ENCODE results near the gene FAT4. TPM values are rescaled to one million over a fixed set of nuclear protein-coding genes. Genes with fewer than 3 reads are reported as not detected.

FAT4 gene
- total and polyA plus RNA-seq, 9 of the 15 experiments (the other 6 are each of a cell fraction or from before 2014, with no cell fraction given), result 0.01 TPM; not detected in 8

- ChIA-PET CTCF (ENCODE audit: low intra/inter-chr PET ratio) (no interaction called here), POLR2A (no interaction called here)
- Histone ChIP-seq H3K9me1 (ENCODE audit: control insufficient read depth, insufficient read depth, low read length) (no peaks in the 10 kb centered on the region), H2AFZ (ENCODE audit: low read depth, low read length) (no peak overlapping the region), H3K4me1 (replicated peaks in 1 of 2; ENCODE audit: control insufficient read depth in 2 of 2, insufficient read depth in 2 of 2, low read length in 2 of 2) (no peaks in the 10 kb centered on the region), H3K36me3 (ENCODE audit: control insufficient read depth, insufficient read depth, low read length) (no peaks in the 10 kb centered on the region), H3K27me3 (ENCODE audit: control insufficient read depth in 2 of 2, insufficient read depth in 2 of 2, low read length in 2 of 2) (no peaks in the 10 kb centered on the region), H3K4me2 (ENCODE audit: insufficient read depth, low read length) (no peak overlapping the region), H3K9me3 (replicated peaks; ENCODE audit: control insufficient read depth, insufficient read depth, low read depth, low read length) (no peaks in the 10 kb centered on the region), H4K20me1 (replicated peaks; ENCODE audit: control insufficient read depth, insufficient read depth, low read length) (no peaks in the 10 kb centered on the region), H3K27ac (ENCODE audit: extremely low read depth, low read depth, low read length) (no peak overlapping the region), H3K9ac (ENCODE audit: insufficient read depth in 1 of 2, low read depth in 2 of 2, low read length in 2 of 2) (no peak overlapping the region), H3K79me2 (ENCODE audit: control insufficient read depth, insufficient read depth, low read length) (no peaks in the 10 kb centered on the region), H3K4me3 (no peak overlapping the region)
- no peak for TF ChIP-seq MXI1 (IDR thresholded peaks at IDR 0.05; ENCODE audit: low read depth, low read length)
- BruUV-seq (replicated peaks), result no TSS peak
- FAIRE-seq (no peak), DNase-seq (ENCODE audit: extremely low read depth in 1 of 4, low spot score in 3 of 4) (no peak), ATAC-seq (no peak)
- intact Hi-C loops (cut with micrococcal nuclease), result no loop called here
- in situ Hi-C loops (cut with MboI), result loop anchor here (25.0 kb wide), 1 partner anchor 434 kb away; no protein-coding TSS in a partner anchor
- WGBS (ENCODE audit: insufficient coverage, low coverage, missing lambda C conversion rate), result 0% methylated on average over 1 of the region's 1 CpG
Observed at GRCh38 chr4:125303058-125303457, 11.7 kb upstream of the FAT4 start.

GRCh38 chr4:125303821-125304220 lies 10.9 kb upstream of the FAT4 start:
- Histone ChIP-seq H3K27me3 (ENCODE audit: control insufficient read depth in 2 of 2, insufficient read depth in 2 of 2, low read length in 2 of 2) (no peaks in the 10 kb centered on the region), H3K36me3 (ENCODE audit: control insufficient read depth, insufficient read depth, low read length) (no peaks in the 10 kb centered on the region), H3K9me1 (ENCODE audit: control insufficient read depth, insufficient read depth, low read length) (no peaks in the 10 kb centered on the region), H3K4me2 (ENCODE audit: insufficient read depth, low read length) (no peak overlapping the region), H2AFZ (ENCODE audit: low read depth, low read length) (no peak overlapping the region), H3K4me3 (no peak overlapping the region), H3K27ac (ENCODE audit: extremely low read depth, low read depth, low read length) (no peak overlapping the region), H4K20me1 (replicated peaks; ENCODE audit: control insufficient read depth, insufficient read depth, low read length) (no peaks in the 10 kb centered on the region), H3K9me3 (replicated peaks; ENCODE audit: control insufficient read depth, insufficient read depth, low read depth, low read length) (no peaks in the 10 kb centered on the region), H3K79me2 (ENCODE audit: control insufficient read depth, insufficient read depth, low read length) (no peaks in the 10 kb centered on the region), H3K4me1 (replicated peaks in 1 of 2; ENCODE audit: control insufficient read depth in 2 of 2, insufficient read depth in 2 of 2, low read length in 2 of 2) (no peaks in the 10 kb centered on the region), H3K9ac (ENCODE audit: insufficient read depth in 1 of 2, low read depth in 2 of 2, low read length in 2 of 2) (no peak overlapping the region)
- ATAC-seq, result no peak
- WGBS (ENCODE audit: insufficient coverage, low coverage, missing lambda C conversion rate), result 0% methylated on average over 5 of the region's 5 CpGs
- intact Hi-C loops (cut with micrococcal nuclease) (no loop called here), in situ Hi-C loops (cut with MboI) (loop anchor here (25.0 kb wide), 1 partner anchor 433 kb away; no protein-coding TSS in a partner anchor)
- POLR2A ChIA-PET, result no interaction called here
- FAIRE-seq, result no peak
- DNase-seq (ENCODE audit: extremely low read depth in 1 of 4, low spot score in 3 of 4), result no peak
- no peak for TF ChIP-seq CCNT2 (IDR thresholded peaks at IDR 0.05; ENCODE audit: borderline replicate concordance, extremely low read depth, insufficient read length, low read depth, low read length)
- CTCF ChIA-PET (ENCODE audit: low intra/inter-chr PET ratio), result no interaction called here
- BruUV-seq (replicated peaks), result no TSS peak
